GM21423 (cell line): ENCODE measurements around the gene SEMA5B.
A peak's percentile ranks its signal among the peaks of the same experiment; 100 is the strongest.

Source experiments
- ATAC-seq: cut with Tn5 transposase; IDR thresholded peaks from one replicate; pipeline ENCODE4 v1.9.1; 2021; ENCODE audit warnings: mild to moderate bottlenecking, moderate library complexity; ENCODE audit not compliant: unreplicated experiment

The SEMA5B gene

GRCh38 chr3:122975163-122975923 lies 52.2 kb downstream of the SEMA5B start:
- peak; percentile 53 for ATAC-seq

- ATAC-seq = no peak
These were observed 52.8 kb downstream of the SEMA5B start for GRCh38 chr3:122974764-122975162.

GRCh38 chr3:122973893-122974615 lies 53.5 kb downstream of the SEMA5B start:
- no peak for ATAC-seq

GRCh38 chr3:122972141-122972540 lies 55.4 kb downstream of the SEMA5B start:
- no peak for ATAC-seq

- no peak for ATAC-seq
These were observed 57.7 kb downstream of the SEMA5B start for GRCh38 chr3:122969585-122970469.

GRCh38 chr3:122967765-122968164 lies 59.8 kb downstream of the SEMA5B start:
- ATAC-seq = no peak

GRCh38 chr3:122967356-122967755 lies 60.2 kb downstream of the SEMA5B start:
- ATAC-seq = no peak

- ATAC-seq = no peak
These were observed 61.5 kb downstream of the SEMA5B start for GRCh38 chr3:122966045-122966444.

GRCh38 chr3:122964811-122965210 lies 62.8 kb downstream of the SEMA5B start:
- no peak for ATAC-seq

- no peak for ATAC-seq
These were observed 65.4 kb downstream of the SEMA5B start for GRCh38 chr3:122962149-122962548.

GRCh38 chr3:122961146-122961545 lies 66.4 kb downstream of the SEMA5B start:
- no peak for ATAC-seq

GRCh38 chr3:122960652-122961051 lies 66.9 kb downstream of the SEMA5B start:
- ATAC-seq = no peak

GRCh38 chr3:122959339-122959738 lies 68.2 kb downstream of the SEMA5B start:
- no peak for ATAC-seq

GRCh38 chr3:122957707-122958689 lies 69.6 kb downstream of the SEMA5B start:
- no peak for ATAC-seq

GRCh38 chr3:122956693-122957455 lies 70.7 kb downstream of the SEMA5B start:
- no peak for ATAC-seq

GRCh38 chr3:122955916-122956692 lies 71.5 kb downstream of the SEMA5B start:
- ATAC-seq = no peak

- ATAC-seq = no peak
These were observed 75.0 kb downstream of the SEMA5B start for GRCh38 chr3:122952520-122952919.

GRCh38 chr3:122948408-122948807 lies 79.2 kb downstream of the SEMA5B start:
- ATAC-seq = no peak

GRCh38 chr3:122947738-122948137 lies 79.8 kb downstream of the SEMA5B start:
- ATAC-seq = no peak
